MM.1S (cell line): ENCODE results near the gene TCERG1.

Experiments used
- DNase-seq: peaks from one replicate; pipeline ENCODE4 v3.0.0-alpha.2; 2015
- H2AFZ ChIP-seq: fragments of 300-600 bp; sonication (generic); 2 replicates; pipeline ENCODE4 v1.6.0; 2016; ENCODE audit warnings: antibody characterized with exemption, low read length
- H3F3A ChIP-seq: fragments of 300-600 bp; sonication (generic); 2 replicates; pipeline ENCODE4 v1.6.1; 2016; ENCODE audit warnings: mild to moderate bottlenecking, antibody characterized with exemption, low read length, moderate library complexity, mixed read lengths; ENCODE audit not compliant: insufficient read depth
- H3K27ac ChIP-seq: fragments of 300-600 bp; sonication (generic); 2 replicates; pipeline ENCODE4 v1.5.1; 2016; ENCODE audit warnings: mild to moderate bottlenecking, low read length
- H3K27me3 ChIP-seq: fragments of 300-600 bp; sonication (generic); replicated peaks from 2 replicates; pipeline ENCODE4 v1.6.0; 2016; ENCODE audit warnings: low read length; ENCODE audit not compliant: insufficient read depth
- H3K36me3 ChIP-seq: fragments of 300-600 bp; sonication (generic); replicated peaks from 2 replicates; pipeline ENCODE4 v1.6.1; 2016; ENCODE audit warnings: mild to moderate bottlenecking, low read length, mixed read lengths; ENCODE audit not compliant: insufficient read depth
- H3K4me1 ChIP-seq: fragments of 300-600 bp; sonication (generic); 2 replicates; pipeline ENCODE4 v1.6.1; 2016; ENCODE audit warnings: low read length, mixed read lengths
- H3K4me2 ChIP-seq: fragments of 300-600 bp; sonication (generic); 2 replicates; pipeline ENCODE4 v1.6.0; 2016; ENCODE audit warnings: low read depth, low read length
- H3K4me3 ChIP-seq: fragments of 300-600 bp; sonication (generic); 2 replicates; pipeline ENCODE4 v1.5.1; 2016; ENCODE audit warnings: low read length, mixed read lengths
- H3K79me2 ChIP-seq: fragments of 300-600 bp; sonication (generic); 2 replicates; pipeline ENCODE4 v1.6.1; 2016; ENCODE audit warnings: mixed run types, low read length, mixed read lengths
- H3K9ac ChIP-seq: fragments of 300-600 bp; sonication (generic); 2 replicates; pipeline ENCODE4 v1.6.1; 2016; ENCODE audit warnings: low read length, mixed read lengths
- H3K9me2 ChIP-seq: fragments of 300-600 bp; sonication (generic); replicated peaks from 2 replicates; pipeline ENCODE4 v1.6.1; 2016; ENCODE audit warnings: mild to moderate bottlenecking, low read length, mixed read lengths; ENCODE audit not compliant: insufficient read depth
- H3K9me3 ChIP-seq: fragments of 300-600 bp; sonication (generic); replicated peaks from 2 replicates; pipeline ENCODE4 v1.6.1; 2016; ENCODE audit warnings: mild to moderate bottlenecking, low read length, mixed read lengths; ENCODE audit not compliant: insufficient read depth
- H4K20me1 ChIP-seq: fragments of 300-600 bp; sonication (generic); 2 replicates; pipeline ENCODE4 v1.6.1; 2016; ENCODE audit warnings: mild to moderate bottlenecking, low read length, moderate library complexity, mixed read lengths; ENCODE audit not compliant: insufficient read depth
- EZH2 ChIP-seq: fragments of 300-600 bp; sonication (generic); optimal IDR thresholded peaks from 2 replicates; pipeline ENCODE3; 2017; ENCODE audit warnings: low read depth, mild to moderate bottlenecking, antibody characterized with exemption, low read length, mixed read lengths
- EZH2phosphoT487 ChIP-seq: fragments of 300-600 bp; sonication (generic); IDR thresholded peaks from 2 replicates; pipeline ENCODE4 v1.6.1; 2018; ENCODE audit warnings: antibody characterized with exemption, low read length
- TF ChIP-seq, protein P1 (sequence below): fragments of 300-600 bp; sonication (generic); IDR thresholded peaks from 2 replicates; pipeline ENCODE4 v1.5.1; 2016; ENCODE audit warnings: antibody characterized with exemption, low read length, mixed read lengths

TCERG1 gene

GRCh38 chr5:146409054-146409671, 38.0 kb upstream of the TCERG1 start:
- TF ChIP-seq EZH2phosphoT487 (no peak), EZH2 (no peak)
- TF ChIP-seq, protein P1, sequence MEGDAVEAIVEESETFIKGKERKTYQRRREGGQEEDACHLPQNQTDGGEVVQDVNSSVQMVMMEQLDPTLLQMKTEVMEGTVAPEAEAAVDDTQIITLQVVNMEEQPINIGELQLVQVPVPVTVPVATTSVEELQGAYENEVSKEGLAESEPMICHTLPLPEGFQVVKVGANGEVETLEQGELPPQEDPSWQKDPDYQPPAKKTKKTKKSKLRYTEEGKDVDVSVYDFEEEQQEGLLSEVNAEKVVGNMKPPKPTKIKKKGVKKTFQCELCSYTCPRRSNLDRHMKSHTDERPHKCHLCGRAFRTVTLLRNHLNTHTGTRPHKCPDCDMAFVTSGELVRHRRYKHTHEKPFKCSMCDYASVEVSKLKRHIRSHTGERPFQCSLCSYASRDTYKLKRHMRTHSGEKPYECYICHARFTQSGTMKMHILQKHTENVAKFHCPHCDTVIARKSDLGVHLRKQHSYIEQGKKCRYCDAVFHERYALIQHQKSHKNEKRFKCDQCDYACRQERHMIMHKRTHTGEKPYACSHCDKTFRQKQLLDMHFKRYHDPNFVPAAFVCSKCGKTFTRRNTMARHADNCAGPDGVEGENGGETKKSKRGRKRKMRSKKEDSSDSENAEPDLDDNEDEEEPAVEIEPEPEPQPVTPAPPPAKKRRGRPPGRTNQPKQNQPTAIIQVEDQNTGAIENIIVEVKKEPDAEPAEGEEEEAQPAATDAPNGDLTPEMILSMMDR: no peak
- Histone ChIP-seq H3K4me1 (no peaks in the 10 kb centered on the region), H3K36me3 (no peaks in the 10 kb centered on the region), H3K4me3 (no peak overlapping the region), H3F3A (no peaks in the 10 kb centered on the region), H3K9me2 (no peaks in the 10 kb centered on the region), H3K79me2 (no peaks in the 10 kb centered on the region), H3K4me2 (no peak overlapping the region), H2AFZ (no peak overlapping the region), H3K27ac (no peak overlapping the region), H3K9ac (no peak overlapping the region), H3K9me3 (no peaks in the 10 kb centered on the region), H3K27me3 (no peaks in the 10 kb centered on the region), H4K20me1 (no peaks in the 10 kb centered on the region)
- no peak for DNase-seq

DNA sequence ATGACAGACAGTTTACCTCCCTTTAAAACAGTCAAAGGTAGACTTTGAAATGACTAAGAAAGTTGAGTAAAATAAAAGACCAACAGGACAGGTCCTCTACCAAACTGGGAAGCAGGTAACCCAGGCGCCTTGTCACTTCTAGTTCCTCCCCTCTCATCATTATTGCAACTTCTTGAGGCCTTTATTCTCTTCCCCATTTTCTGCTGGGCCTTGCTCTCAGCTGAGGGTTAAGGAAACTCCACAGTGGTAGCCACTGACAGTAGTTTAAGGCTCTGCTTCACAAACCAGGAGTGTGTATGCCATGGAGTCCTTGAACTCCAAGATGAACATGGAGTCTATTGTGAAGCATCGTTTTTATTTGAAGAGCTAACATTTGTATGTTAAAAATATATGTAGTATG, 36.9 kb upstream of the TCERG1 start:
- no peaks in the 10 kb centered on the region for H3K4me1 ChIP-seq
- H3K27me3 ChIP-seq: no peaks in the 10 kb centered on the region
- DNase-seq: no peak
- H2AFZ ChIP-seq: no peak overlapping the region
- no peak overlapping the region for H3K27ac ChIP-seq
- no peaks in the 10 kb centered on the region for H4K20me1 ChIP-seq
- no peak overlapping the region for H3K4me2 ChIP-seq
- H3K9me2 ChIP-seq: no peaks in the 10 kb centered on the region
- H3K79me2 ChIP-seq: no peaks in the 10 kb centered on the region
- TF ChIP-seq EZH2phosphoT487 (no peak), EZH2 (no peak)
- TF ChIP-seq, protein P1: no peak
- H3F3A ChIP-seq: no peaks in the 10 kb centered on the region
- no peaks in the 10 kb centered on the region for H3K9me3 ChIP-seq
- H3K9ac ChIP-seq: no peak overlapping the region
- H3K36me3 ChIP-seq: no peaks in the 10 kb centered on the region
- no peak overlapping the region for H3K4me3 ChIP-seq

DNA sequence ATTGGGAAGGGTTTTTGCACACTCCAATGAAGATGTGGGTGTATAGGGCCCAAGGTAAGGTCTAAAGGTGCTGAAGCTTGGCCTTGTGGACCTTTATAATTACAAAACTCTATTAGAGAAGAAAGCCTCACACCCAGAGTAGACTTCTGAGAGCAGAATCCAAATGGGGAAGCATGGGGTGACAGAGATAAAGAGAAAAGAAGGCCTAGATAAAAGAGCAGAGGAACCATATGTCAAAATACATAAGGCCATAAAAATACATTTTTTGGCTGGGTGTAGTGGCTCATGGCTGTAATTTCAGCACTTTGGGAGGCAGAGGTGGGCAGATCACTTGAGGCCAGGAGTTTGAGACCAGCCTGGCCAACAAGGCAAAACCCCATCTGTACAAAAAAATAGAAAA, 27.4 kb upstream of the TCERG1 start:
- H3K4me3 ChIP-seq: no peak overlapping the region
- H3K9me3 ChIP-seq: no peaks in the 10 kb centered on the region
- no peak overlapping the region for H3K4me2 ChIP-seq
- TF ChIP-seq EZH2: no peak
- TF ChIP-seq, protein P1: no peak
- TF ChIP-seq EZH2phosphoT487: no peak
- no peaks in the 10 kb centered on the region for H4K20me1 ChIP-seq
- no peaks in the 10 kb centered on the region for H3K9me2 ChIP-seq
- H2AFZ ChIP-seq: no peak overlapping the region
- no peaks in the 10 kb centered on the region for H3K4me1 ChIP-seq
- H3K27ac ChIP-seq: no peak overlapping the region
- H3K36me3 ChIP-seq: no peaks in the 10 kb centered on the region
- no peak for DNase-seq
- no peaks in the 10 kb centered on the region for H3F3A ChIP-seq
- H3K79me2 ChIP-seq: no peaks in the 10 kb centered on the region
- no peaks in the 10 kb centered on the region for H3K27me3 ChIP-seq
- H3K9ac ChIP-seq: no peak overlapping the region
